ENCODE results near the gene BANP.

BANP gene

DNA sequence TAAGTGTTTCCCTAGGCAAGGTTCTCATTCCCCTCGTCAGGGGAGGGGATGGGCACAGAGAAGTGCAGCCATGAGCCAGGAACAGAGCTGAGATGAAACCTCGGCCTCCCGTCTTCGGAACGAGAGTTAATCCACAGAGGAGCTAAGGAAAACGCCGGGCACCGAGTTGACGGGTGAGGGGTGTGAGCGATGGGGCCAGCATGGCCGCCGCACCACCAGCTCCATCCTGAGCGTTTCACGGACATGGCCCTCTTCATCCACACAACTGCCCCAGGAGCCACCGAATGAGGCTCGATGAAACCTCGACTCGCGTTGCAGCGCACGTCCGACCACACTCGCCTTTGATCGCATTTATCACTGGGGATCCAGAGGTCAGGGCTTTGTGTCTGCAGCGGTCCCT, 36.4 kb upstream of the BANP start:
- DNase-seq: no peak
- no peaks in the 10 kb centered on the region for H3K36me3 ChIP-seq
- no peaks in the 10 kb centered on the region for H3K27me3 ChIP-seq
- H3K9me3 ChIP-seq: no peaks in the 10 kb centered on the region
- H3K4me1 ChIP-seq: peaks cover 5% of the 10 kb centered on the region
- H3K4me3 ChIP-seq (ENCODE audit: low read depth, low read length): no peak overlapping the region
- no peak for TF ChIP-seq CTCF (IDR thresholded peaks at IDR 0.05; ENCODE audit: low read depth, low read length)

- no peak for TF ChIP-seq CTCF (IDR thresholded peaks at IDR 0.05; ENCODE audit: low read depth, low read length)
- Histone ChIP-seq H3K4me1 (peaks cover 3% of the 10 kb centered on the region; the same call in 1 of the 2 replicates), H3K9me3 (no peaks in the 10 kb centered on the region), H3K36me3 (no peaks in the 10 kb centered on the region), H3K4me3 (ENCODE audit: low read depth, low read length) (no peak overlapping the region), H3K27me3 (no peaks in the 10 kb centered on the region)
- no peak for DNase-seq
Observed at GRCh38 chr16:87917503-87917902, 33.7 kb upstream of the BANP start.

GRCh38 chr16:87918338-87918737, 32.9 kb upstream of the BANP start:
- Histone ChIP-seq H3K36me3 (no peaks in the 10 kb centered on the region), H3K4me3 (ENCODE audit: low read depth, low read length) (no peak overlapping the region), H3K4me1 (peaks cover 3% of the 10 kb centered on the region; the same call in 1 of the 2 replicates), H3K9me3 (no peaks in the 10 kb centered on the region), H3K27me3 (no peaks in the 10 kb centered on the region)
- no peak for TF ChIP-seq CTCF (IDR thresholded peaks at IDR 0.05; ENCODE audit: low read depth, low read length)
- no peak for DNase-seq

- H3K36me3 ChIP-seq: no peaks in the 10 kb centered on the region
- no peak overlapping the region for H3K4me3 ChIP-seq (ENCODE audit: low read depth, low read length)
- no peaks in the 10 kb centered on the region for H3K9me3 ChIP-seq
- TF ChIP-seq CTCF (IDR thresholded peaks at IDR 0.05; ENCODE audit: low read depth, low read length): no peak
- no peak for DNase-seq
- H3K4me1 ChIP-seq: peaks cover 3% of the 10 kb centered on the region; the same call in 1 of the 2 replicates
- no peaks in the 10 kb centered on the region for H3K27me3 ChIP-seq
Observed at GRCh38 chr16:87918866-87919680, 32.2 kb upstream of the BANP start.

DNA sequence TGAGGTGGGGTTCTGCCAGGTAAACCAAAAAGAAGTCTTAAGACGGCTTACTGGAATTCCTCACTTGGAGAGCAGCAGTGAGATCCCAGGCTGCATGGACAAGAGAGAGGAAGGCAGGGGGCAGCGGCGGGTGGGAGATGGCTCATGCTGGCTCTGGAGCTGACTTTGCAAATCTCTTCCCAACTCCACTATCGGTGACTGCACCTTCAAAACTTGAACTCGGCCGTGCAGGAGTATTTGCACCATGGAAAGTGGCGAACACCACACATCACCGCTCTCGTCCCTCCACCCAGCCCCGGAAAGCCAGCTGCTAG, 31.6 kb upstream of the BANP start:
- no peaks in the 10 kb centered on the region for H3K27me3 ChIP-seq
- no peaks in the 10 kb centered on the region for H3K36me3 ChIP-seq

More for the DNA sequence above, 31.6 kb upstream of the BANP start:
- TF ChIP-seq CTCF (IDR thresholded peaks at IDR 0.05; ENCODE audit: low read depth, low read length): no peak
- H3K4me1 ChIP-seq: peaks cover 3% of the 10 kb centered on the region; the same call in 1 of the 2 replicates
- no peak for DNase-seq
- no peaks in the 10 kb centered on the region for H3K9me3 ChIP-seq
- no peak overlapping the region for H3K4me3 ChIP-seq (ENCODE audit: low read depth, low read length)
